HepG2 (cell line): ENCODE results near the gene NSG2. TPM values are rescaled to one million over a fixed set of nuclear protein-coding genes. Genes with fewer than 3 reads are reported as not detected.

Source experiments
- CCAR2 ChIP-seq: fragments of 200-400 bp; formaldehyde crosslinking; optimal IDR thresholded peaks from 2 replicates; pipeline ENCODE3; 2018; ENCODE audit warnings: low read depth, mild to moderate bottlenecking, low read length, moderate library complexity
- CENPT ChIP-seq: sonication (generic); formaldehyde crosslinking; IDR thresholded peaks from 2 replicates; pipeline ENCODE4 v1.8.0; 2022; ENCODE audit warnings: low read depth, mild to moderate bottlenecking, moderate library complexity, missing genetic modification reagents
- DNMT1 ChIP-seq: sonication (generic); formaldehyde crosslinking; IDR thresholded peaks from 2 replicates; pipeline ENCODE4 v1.5.1; 2020; ENCODE audit warnings: mild to moderate bottlenecking, missing genetic modification reagents
- GATA4 ChIP-seq: sonication (generic); IDR thresholded peaks from 2 replicates; pipeline ENCODE4 v1.6.1; 2016; ENCODE audit warnings: antibody characterized with exemption, low read depth, borderline replicate concordance
- HCFC1 ChIP-seq: fragments of 150-350 bp; IDR thresholded peaks from 2 replicates; pipeline ENCODE4 v1.6.1; 2014; ENCODE audit warnings: low read depth, low read length
- HIVEP1 ChIP-seq: sonication (generic); formaldehyde crosslinking; IDR thresholded peaks from 2 replicates; pipeline ENCODE4 v1.4.0; 2020; ENCODE audit warnings: mild to moderate bottlenecking, missing genetic modification reagents
- JUN ChIP-seq: sonication (generic); formaldehyde crosslinking; IDR thresholded peaks from 2 replicates; pipeline ENCODE4 v1.4.0; 2020; ENCODE audit warnings: mild to moderate bottlenecking, missing genetic modification reagents
- KDM1A ChIP-seq: IDR thresholded peaks from 2 replicates; pipeline ENCODE4 v1.6.1; 2016; ENCODE audit warnings: missing compliant biosample characterization
- KDM2A ChIP-seq: sonication (generic); formaldehyde crosslinking; IDR thresholded peaks from 2 replicates; pipeline ENCODE4 v1.4.0; 2020; ENCODE audit warnings: low read depth, missing genetic modification reagents, borderline replicate concordance
- KLF15 ChIP-seq: sonication (generic); formaldehyde crosslinking; IDR thresholded peaks from 2 replicates; pipeline ENCODE4 v1.8.1; 2023; ENCODE audit warnings: borderline replicate concordance, mild to moderate bottlenecking, inconsistent platforms, missing genetic modification reagents, mixed read lengths
- MXI1 ChIP-seq: IDR thresholded peaks from 3 replicates; pipeline ENCODE4 v1.6.1; 2012; ENCODE audit warnings: low read depth, low read length, inconsistent platforms, borderline replicate concordance
- NFYC ChIP-seq: IDR thresholded peaks from 2 replicates; pipeline ENCODE4 v1.6.1; 2016; ENCODE audit warnings: missing genetic modification reagents, missing compliant biosample characterization
- PITX1 ChIP-seq: sonication (generic); formaldehyde crosslinking; IDR thresholded peaks from 2 replicates; pipeline ENCODE4 v1.5.1; 2020; ENCODE audit warnings: mild to moderate bottlenecking, missing genetic modification reagents
- POLR2A ChIP-seq, 2 experiments: IDR thresholded peaks; 2 replicates each; pipeline ENCODE4 v1.6.1; 2011; ENCODE audit warnings: low read depth in 2 of 2, low read length in 2 of 2, mild to moderate bottlenecking in 1 of 2, moderate library complexity in 1 of 2; ENCODE audit not compliant: insufficient read depth in 1 of 2
- RFXANK ChIP-seq: IDR thresholded peaks from 2 replicates; pipeline ENCODE4 v1.6.1; 2016
- TEAD2 ChIP-seq: sonication (generic); formaldehyde crosslinking; IDR thresholded peaks from 2 replicates; pipeline ENCODE4 v1.9.0; 2021; ENCODE audit warnings: missing genetic modification reagents
- TRIM24 ChIP-seq: sonication (generic); formaldehyde crosslinking; IDR thresholded peaks from 2 replicates; pipeline ENCODE4 v1.8.0; 2022; ENCODE audit warnings: mild to moderate bottlenecking, missing genetic modification reagents
- U2AF2 ChIP-seq: fragments of 200-400 bp; formaldehyde crosslinking; IDR thresholded peaks from 2 replicates; pipeline ENCODE4 v1.6.1; 2017; ENCODE audit warnings: low read depth, mild to moderate bottlenecking, low read length
- XBP1 ChIP-seq: sonication (generic); formaldehyde crosslinking; IDR thresholded peaks from 2 replicates; pipeline ENCODE4 v1.5.0; 2020; ENCODE audit warnings: missing genetic modification reagents
- ZBTB38 ChIP-seq: sonication (generic); formaldehyde crosslinking; IDR thresholded peaks from 2 replicates; pipeline ENCODE4 v1.5.1; 2020; ENCODE audit warnings: mild to moderate bottlenecking, missing genetic modification reagents
- ZC3H13 ChIP-seq: sonication (generic); formaldehyde crosslinking; IDR thresholded peaks from 2 replicates; pipeline ENCODE4 v1.8.1; 2023; ENCODE audit warnings: mild to moderate bottlenecking, missing genetic modification reagents, moderate library complexity
- ZFP91 ChIP-seq: sonication (generic); formaldehyde crosslinking; IDR thresholded peaks from 2 replicates; pipeline ENCODE4 v1.9.0; 2022; ENCODE audit warnings: missing genetic modification reagents, mild to moderate bottlenecking, borderline replicate concordance
- ZMYM3 ChIP-seq: sonication (generic); formaldehyde crosslinking; IDR thresholded peaks from 2 replicates; pipeline ENCODE4 v1.5.1; 2020; ENCODE audit warnings: mild to moderate bottlenecking, missing genetic modification reagents
- ZNF569 ChIP-seq: sonication (generic); formaldehyde crosslinking; IDR thresholded peaks from 2 replicates; pipeline ENCODE4 v1.5.0; 2020; ENCODE audit warnings: mild to moderate bottlenecking, missing genetic modification reagents, moderate library complexity, borderline replicate concordance
- ZNF687 ChIP-seq: sonication (generic); formaldehyde crosslinking; IDR thresholded peaks from 2 replicates; pipeline ENCODE4 v1.5.1; 2020; ENCODE audit warnings: mild to moderate bottlenecking, missing genetic modification reagents, moderate library complexity
- ZNF703 ChIP-seq: sonication (generic); formaldehyde crosslinking; IDR thresholded peaks from 2 replicates; pipeline ENCODE4 v1.5.1; 2020; ENCODE audit warnings: missing genetic modification reagents, mild to moderate bottlenecking, moderate library complexity, borderline replicate concordance
- ZNF761 ChIP-seq: sonication (generic); formaldehyde crosslinking; conservative IDR thresholded peaks from 2 replicates; pipeline ENCODE4 v1.4.0; 2020; ENCODE audit warnings: mild to moderate bottlenecking, missing genetic modification reagents
- ZSCAN12 ChIP-seq: sonication (generic); formaldehyde crosslinking; IDR thresholded peaks from 2 replicates; pipeline ENCODE4 v1.9.0; 2021; ENCODE audit warnings: mild to moderate bottlenecking, missing genetic modification reagents
- polyA plus RNA-seq, 8 experiments: library from polyadenylated mRNA; depleted of rRNA in 3 of 8; stranded (reverse) in 7 of 8; unstranded in 1 of 8; fragments of >200 nt; fragmentation: Illumina TruSeq in 4 of 8; extraction: Trizol in 4 of 8; gene quantifications; 2 replicates each; pipeline versions ENCODE4 v1.2.1 to v1.2.3, GENCODE V29; 2011 to 2016; ENCODE audit warnings: low read depth in 4 of 8, missing spikeins in 1 of 8, mixed read lengths in 1 of 8; ENCODE audit not compliant: insufficient read depth in 1 of 8
- total RNA-seq, 5 experiments: library from RNA; depleted of rRNA; stranded (reverse); fragments of >200 nt; fragmentation: Illumina TruSeq; extraction: Trizol; gene quantifications; 2 replicates each; pipeline ENCODE4 v1.2.3, GENCODE V29; 2016; ENCODE audit warnings: low read depth in 1 of 5

NSG2 gene
- total and polyA plus RNA-seq, 2 of the 13 experiments (the other 11 are each of a cell fraction or from before 2014, with no cell fraction given), result 0.21 TPM; not detected in 1

GRCh38 chr5:174045470-174046025 is at the start of gene NSG2 (continued):
- TF ChIP-seq NFYC (CRISPR knock-in tag) (no peak), RFXANK (no peak), ZMYM3 (CRISPR knock-in tag) (no peak), KDM2A (CRISPR knock-in tag) (peak; percentile 84), JUN (no peak), ZNF761 (peak; percentile 52; the same call in 1 of the 2 replicates), TRIM24 (CRISPR knock-in tag) (no peak), CCAR2 (no peak), MXI1 (peak; percentile 78; the same call in 2 of the 3 replicates), TEAD2 (CRISPR knock-in tag) (no peak), POLR2A (IDR thresholded peaks at IDR 0.05; ENCODE audit: insufficient read depth in 1 of 2, low read depth in 2 of 2, low read length in 2 of 2) (no peak), ZC3H13 (CRISPR knock-in tag) (no peak), ZNF569 (CRISPR knock-in tag) (no peak), ZNF703 (CRISPR knock-in tag) (no peak), XBP1 (CRISPR knock-in tag) (no peak), HCFC1 (no peak), ZSCAN12 (CRISPR knock-in tag) (no peak), ZBTB38 (CRISPR knock-in tag) (peak; percentile 61; the same call in 1 of the 2 replicates), KLF15 (CRISPR knock-in tag) (no peak), KDM1A (CRISPR knock-in tag) (no peak), PITX1 (CRISPR knock-in tag) (0 out of 2 replicates have a peak, but pooled peaks have one; percentile 25), CENPT (CRISPR knock-in tag) (no peak), ZNF687 (CRISPR knock-in tag) (peak; percentile 61), ZFP91 (CRISPR knock-in tag) (peak; percentile 60), GATA4 (no peak), HIVEP1 (CRISPR knock-in tag) (no peak), U2AF2 (no peak), DNMT1 (CRISPR knock-in tag) (no peak)
